Left ventricle myocardium inferior (tissue), 1 donor: Measurements from ENCODE around the gene APOL4. TPM values are rescaled to one million over a fixed set of nuclear protein-coding genes. Genes with fewer than 3 reads are reported as not detected.
"Not testable (repeated sequence)": the region's sequence is repeated elsewhere in the genome, so short reads cannot be mapped to it uniquely, and the experiment has no call there.

Experiments
- DNase-seq: peaks from one replicate; pipeline ENCODE4 v3.0.0-alpha.2; 2020
- H3K27ac ChIP-seq: fragments of 200-600 bp; replicated peaks from 2 replicates; pipeline ENCODE4 v1.8.0; 2021
- H3K27me3 ChIP-seq: fragments of 200-600 bp; 2 replicates; pipeline ENCODE4 v1.8.0; 2021; ENCODE audit warnings: low read depth
- H3K36me3 ChIP-seq: fragments of 200-600 bp; 2 replicates; pipeline ENCODE4 v1.8.0; 2021
- H3K4me1 ChIP-seq: fragments of 200-600 bp; 2 replicates; pipeline ENCODE4 v1.8.0; 2021
- H3K4me3 ChIP-seq: fragments of 200-600 bp; 2 replicates; pipeline ENCODE4 v1.8.0; 2021; ENCODE audit warnings: mild to moderate bottlenecking, moderate library complexity
- H3K9me3 ChIP-seq: fragments of 200-600 bp; replicated peaks from 2 replicates; pipeline ENCODE4 v1.8.0; 2021
- intact Hi-C: fragments of 100-400 bp; cut with micrococcal nuclease; formaldehyde crosslinking; loops from one replicate; pipeline ENCODE4 v1.11.0; 2022
- long read RNA-seq: library from polyadenylated mRNA; unstranded; transcript quantifications from one replicate; pipeline ENCODE4 v2.0.0, GENCODE V29; 2021
- total RNA-seq: library from RNA; stranded (reverse); fragmentation: NEBNext Ultra II Directional; extraction: Animal tissue kit (Norgen Biotek cat#: 25700); gene quantifications from one replicate; pipeline ENCODE4 v1.2.1, GENCODE V29; 2021
- TF ChIP-seq, protein P1 (sequence below): fragments of 200-600 bp; IDR thresholded peaks from 2 replicates; pipeline ENCODE4 v1.8.0; 2021; ENCODE audit warnings: antibody characterized with exemption, mild to moderate bottlenecking, borderline replicate concordance
- donor health status: DM: no; HTN: yes; CAD: no; lungs with severe emphysema.

The APOL4 gene, protein sequence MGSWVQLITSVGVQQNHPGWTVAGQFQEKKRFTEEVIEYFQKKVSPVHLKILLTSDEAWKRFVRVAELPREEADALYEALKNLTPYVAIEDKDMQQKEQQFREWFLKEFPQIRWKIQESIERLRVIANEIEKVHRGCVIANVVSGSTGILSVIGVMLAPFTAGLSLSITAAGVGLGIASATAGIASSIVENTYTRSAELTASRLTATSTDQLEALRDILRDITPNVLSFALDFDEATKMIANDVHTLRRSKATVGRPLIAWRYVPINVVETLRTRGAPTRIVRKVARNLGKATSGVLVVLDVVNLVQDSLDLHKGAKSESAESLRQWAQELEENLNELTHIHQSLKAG
- 4.7 TPM for total RNA-seq
- long read RNA-seq, partial matches to known transcripts = 9 of 10 reads
- long read RNA-seq, other reads (novel, unspliced or antisense) = 0 of 10 reads

DNA sequence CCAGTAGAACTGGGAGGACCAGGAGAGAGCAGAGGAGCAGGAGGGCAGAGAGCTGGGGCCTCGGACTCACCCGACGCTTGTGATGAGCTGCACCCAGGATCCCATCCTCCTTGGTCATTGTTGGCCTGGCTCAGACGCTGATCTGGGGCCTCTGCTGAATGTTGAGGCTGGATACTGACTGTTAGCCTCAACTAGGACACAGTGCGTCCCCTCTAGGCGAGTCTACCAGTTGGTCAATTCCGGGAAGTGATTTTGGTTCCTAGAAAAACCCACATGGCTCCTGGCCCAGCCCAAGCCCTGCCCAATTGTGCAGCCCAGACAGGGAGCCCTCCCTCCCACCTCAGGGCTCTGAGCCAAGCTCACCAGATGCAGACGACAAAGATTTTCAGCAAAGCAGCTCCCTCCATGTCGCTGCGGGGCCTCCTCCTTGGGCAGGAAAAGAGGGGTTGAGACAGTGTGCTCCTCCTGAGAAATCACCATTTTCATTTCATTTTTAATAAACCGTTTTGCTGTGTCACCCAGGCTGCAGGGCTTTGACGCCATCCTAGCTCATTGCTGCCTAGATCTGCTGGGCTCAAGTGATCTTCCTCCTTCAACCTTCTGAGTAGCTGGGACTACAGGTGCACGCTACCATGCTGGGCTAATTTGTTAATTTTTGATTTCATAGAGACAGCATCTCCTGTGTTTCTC lies at the start of gene APOL4:
TSS of gene APOL4 (minus strand) at position 180 of the 690 bp plus-strand sequence. CDS start at position 105, 75 bp downstream.
- DNase-seq = peak; percentile 89
- H3K9me3 ChIP-seq = no peaks in the 10 kb centered on the region
- peaks cover 58% of the 10 kb centered on the region for H3K4me1 ChIP-seq
- H3K27ac ChIP-seq = peak within 1 kb of the TSS; percentile 85
- no peaks in the 10 kb centered on the region for H3K36me3 ChIP-seq
- no peaks in the 10 kb centered on the region for H3K27me3 ChIP-seq
- H3K4me3 ChIP-seq = peak within 1 kb of the TSS; percentile 59
- intact Hi-C loops = no loop called here
- TF ChIP-seq, protein P1, sequence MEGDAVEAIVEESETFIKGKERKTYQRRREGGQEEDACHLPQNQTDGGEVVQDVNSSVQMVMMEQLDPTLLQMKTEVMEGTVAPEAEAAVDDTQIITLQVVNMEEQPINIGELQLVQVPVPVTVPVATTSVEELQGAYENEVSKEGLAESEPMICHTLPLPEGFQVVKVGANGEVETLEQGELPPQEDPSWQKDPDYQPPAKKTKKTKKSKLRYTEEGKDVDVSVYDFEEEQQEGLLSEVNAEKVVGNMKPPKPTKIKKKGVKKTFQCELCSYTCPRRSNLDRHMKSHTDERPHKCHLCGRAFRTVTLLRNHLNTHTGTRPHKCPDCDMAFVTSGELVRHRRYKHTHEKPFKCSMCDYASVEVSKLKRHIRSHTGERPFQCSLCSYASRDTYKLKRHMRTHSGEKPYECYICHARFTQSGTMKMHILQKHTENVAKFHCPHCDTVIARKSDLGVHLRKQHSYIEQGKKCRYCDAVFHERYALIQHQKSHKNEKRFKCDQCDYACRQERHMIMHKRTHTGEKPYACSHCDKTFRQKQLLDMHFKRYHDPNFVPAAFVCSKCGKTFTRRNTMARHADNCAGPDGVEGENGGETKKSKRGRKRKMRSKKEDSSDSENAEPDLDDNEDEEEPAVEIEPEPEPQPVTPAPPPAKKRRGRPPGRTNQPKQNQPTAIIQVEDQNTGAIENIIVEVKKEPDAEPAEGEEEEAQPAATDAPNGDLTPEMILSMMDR = no peak

DNA sequence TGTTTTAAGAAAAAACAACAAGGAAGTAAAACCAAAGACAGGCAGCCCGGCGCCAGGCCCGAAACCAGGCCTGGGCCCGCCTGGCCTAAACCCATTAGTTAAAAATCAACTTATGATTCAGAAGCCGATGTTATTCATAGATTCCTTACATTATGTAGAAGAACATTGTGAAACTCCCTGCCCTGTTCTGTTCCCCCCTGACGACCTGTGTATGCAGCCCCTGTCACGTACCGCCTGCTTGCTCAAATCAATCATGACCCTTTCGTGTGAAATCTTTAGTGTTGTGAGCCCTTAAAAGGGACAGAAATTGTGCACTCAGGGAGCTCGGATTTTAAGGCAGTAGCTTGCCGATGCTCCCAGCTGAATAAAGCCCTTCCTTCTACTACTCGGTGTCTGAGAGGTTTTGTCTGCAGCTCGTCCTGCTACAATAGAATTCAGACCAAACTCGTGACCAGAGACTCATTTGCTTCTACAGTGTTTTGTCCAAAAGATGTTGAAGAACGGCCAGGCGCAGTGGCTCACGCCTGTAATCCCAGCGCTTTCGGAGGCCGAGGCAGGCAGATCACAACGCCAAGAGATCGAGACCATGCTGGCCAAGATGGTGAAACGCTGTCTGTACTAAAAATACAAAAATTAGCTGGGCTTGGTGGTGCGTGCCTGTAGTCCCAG lies 48.8 kb upstream of the APOL4 start:
- H3K27ac ChIP-seq, H3K4me3 ChIP-seq, DNase-seq, H3K9me3 ChIP-seq, intact Hi-C loops, H3K36me3 ChIP-seq, H3K27me3 ChIP-seq: not testable (repeated sequence)
- H3K4me1 ChIP-seq = peaks cover 31% of the 10 kb centered on the region

GRCh38 chr22:36249160-36249559 lies 47.6 kb upstream of the APOL4 start:
- H3K27ac ChIP-seq = no peak overlapping the region
- no peak for DNase-seq
- H3K27me3 ChIP-seq = no peaks in the 10 kb centered on the region
- no peak overlapping the region for H3K4me3 ChIP-seq
- H3K9me3 ChIP-seq = no peaks in the 10 kb centered on the region
- H3K36me3 ChIP-seq = no peaks in the 10 kb centered on the region
- TF ChIP-seq, protein P1 = no peak
- H3K4me1 ChIP-seq = peaks cover 31% of the 10 kb centered on the region
- intact Hi-C loops = no loop called here

- no peak for DNase-seq
- Histone ChIP-seq H3K9me3 (no peaks in the 10 kb centered on the region), H3K36me3 (no peaks in the 10 kb centered on the region), H3K4me1 (peaks cover 29% of the 10 kb centered on the region), H3K27me3 (no peaks in the 10 kb centered on the region), H3K27ac (no peak overlapping the region), H3K4me3 (no peak overlapping the region)
- intact Hi-C loops = no loop called here
- TF ChIP-seq, protein P1 = no peak
Measured at GRCh38 chr22:36247955-36248354, 46.3 kb upstream of the APOL4 start.

DNA sequence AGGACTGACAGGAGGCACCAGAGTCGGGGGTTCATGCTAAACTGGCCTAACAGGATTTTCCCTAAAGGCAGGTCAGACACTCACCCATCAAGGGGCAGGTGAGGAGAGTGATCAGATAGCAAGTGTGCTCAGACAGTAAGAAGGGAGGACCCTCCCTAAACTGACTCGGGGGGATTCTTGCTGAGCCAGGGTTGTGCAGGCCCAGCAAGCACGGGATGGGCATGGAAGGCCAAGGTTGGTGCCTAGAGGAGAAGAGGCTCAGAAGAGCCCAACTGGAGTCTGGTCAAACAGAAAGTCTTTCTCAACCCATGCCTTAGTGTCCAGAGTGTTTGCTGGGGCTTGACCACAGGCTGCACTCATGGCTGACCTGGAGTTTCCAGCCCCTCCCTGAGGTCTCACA lies 45.1 kb upstream of the APOL4 start:
- H3K4me1 ChIP-seq = peaks cover 24% of the 10 kb centered on the region
- intact Hi-C loops = no loop called here
- TF ChIP-seq, protein P1 = no peak
- no peaks in the 10 kb centered on the region for H3K36me3 ChIP-seq
- H3K27ac ChIP-seq = no peak overlapping the region
- H3K27me3 ChIP-seq = no peaks in the 10 kb centered on the region
- no peak for DNase-seq
- H3K9me3 ChIP-seq = no peaks in the 10 kb centered on the region
- H3K4me3 ChIP-seq = no peak overlapping the region
